Measurements from ENCODE around the gene OPRL1.
A peak's percentile ranks its signal among the peaks of the same experiment; 100 is the strongest.

OPRL1 gene

DNA sequence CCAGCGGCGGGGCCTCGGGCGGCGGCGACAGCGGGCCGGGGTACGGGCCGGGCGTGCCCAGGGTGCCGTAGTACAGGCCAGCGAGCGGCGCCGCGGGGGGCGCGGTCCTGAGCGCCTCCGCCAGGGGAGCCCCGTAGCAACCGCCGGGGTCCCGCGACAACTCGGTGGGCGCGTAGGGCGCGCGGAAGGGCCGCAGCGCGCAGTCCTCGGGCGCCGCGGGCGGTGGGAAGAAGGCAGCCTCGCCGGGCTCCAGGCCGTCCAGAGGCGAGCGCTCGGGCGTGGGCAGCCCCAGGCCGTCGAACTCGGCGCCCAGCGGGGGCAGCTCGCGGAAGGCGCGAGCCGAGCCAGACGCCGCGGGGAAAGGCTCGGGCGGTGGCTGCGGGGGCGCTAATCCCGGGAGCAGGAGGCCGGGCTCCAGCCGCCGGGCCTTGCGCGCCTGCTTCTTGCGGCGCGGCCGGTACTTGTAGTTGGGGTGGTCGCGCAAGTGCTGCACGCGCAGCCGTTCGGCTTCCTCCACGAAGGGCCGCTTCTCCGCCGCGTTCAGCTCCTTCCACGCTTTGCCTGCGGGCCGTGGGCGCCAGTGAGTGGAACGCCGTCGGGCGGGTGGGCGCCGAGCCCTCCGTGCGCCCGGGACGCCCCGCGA is 31.4 kb upstream of the OPRL1 start:
- no peak for DNase-seq (ENCODE audit: insufficient read length, low spot score)

DNA sequence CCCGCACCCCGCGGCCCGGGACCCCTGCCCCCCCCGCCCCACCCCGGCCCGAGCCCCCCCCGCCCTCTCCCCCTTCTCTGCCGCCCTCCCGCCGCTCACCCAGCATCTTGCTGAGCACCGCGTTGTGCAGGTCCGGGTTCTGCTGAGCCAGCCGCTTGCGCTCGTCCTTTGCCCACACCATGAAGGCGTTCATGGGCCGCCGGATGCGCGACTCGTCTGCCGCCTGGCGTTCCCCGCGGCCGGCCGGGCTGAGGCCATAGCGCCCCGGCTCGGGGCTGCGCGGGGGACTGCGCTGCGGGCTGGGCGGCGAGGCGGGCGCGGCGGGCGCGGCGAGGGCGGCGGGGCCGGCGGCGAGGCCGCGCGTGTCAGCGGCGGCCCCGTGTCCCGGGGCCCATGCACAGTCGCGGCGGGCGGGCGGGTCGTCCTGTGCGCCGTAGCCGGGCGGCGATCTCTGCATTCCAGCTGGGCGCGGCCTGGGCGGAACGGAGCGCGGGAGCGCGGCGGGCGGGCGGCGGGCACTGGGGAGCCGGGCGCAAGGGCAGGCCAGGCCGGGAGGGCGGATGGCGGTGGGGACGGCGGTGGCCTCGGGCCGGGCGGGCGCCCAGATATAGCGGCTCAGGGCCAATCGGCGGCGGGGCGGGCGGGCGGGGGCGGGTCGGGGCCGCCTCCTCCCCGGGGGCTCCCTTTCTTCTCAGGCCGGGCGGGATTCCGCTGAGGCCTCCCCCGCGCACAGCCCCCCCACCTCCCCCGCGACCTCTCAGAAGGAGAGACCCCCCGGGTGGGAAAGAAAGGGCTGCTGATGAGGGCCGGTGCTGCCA is 30.6 kb upstream of the OPRL1 start, which contains the start of gene SOX18:
SOX18 (minus strand) TSS at position 580 of the 818 bp plus-strand sequence; CDS start at position 457, 123 bp downstream.
- TF ChIP-seq POLR2A (IDR thresholded peaks at IDR 0.05; ENCODE audit: low read depth, low read length): peak; percentile 39
- DNase-seq (ENCODE audit: insufficient read length, low spot score) (no peak), FAIRE-seq (no peak)

More for the DNA sequence above, 31.4 kb upstream of the OPRL1 start:
- no peak for FAIRE-seq
- no peak for TF ChIP-seq POLR2A (IDR thresholded peaks at IDR 0.05; ENCODE audit: low read depth, low read length)

DNA sequence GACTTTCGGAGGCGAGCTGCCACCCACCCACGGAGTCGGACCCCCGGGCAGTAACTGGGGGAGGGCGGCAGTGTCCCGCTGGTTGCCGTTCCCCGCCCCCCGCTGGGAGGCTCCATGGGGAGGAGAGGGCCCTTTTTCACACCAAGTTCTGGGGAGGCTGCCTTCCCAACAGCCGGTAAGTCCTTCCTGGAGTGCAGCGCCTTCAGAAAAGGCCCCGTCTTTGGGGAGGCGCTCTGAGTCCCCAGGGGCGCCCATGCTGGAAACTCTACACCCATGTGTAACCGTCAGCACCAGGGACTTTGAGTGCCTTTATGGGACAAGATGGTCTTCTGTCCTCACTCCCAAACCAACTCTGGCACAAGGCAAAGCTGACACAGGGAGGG is 30.0 kb upstream of the OPRL1 start:
- FAIRE-seq (no peak), DNase-seq (ENCODE audit: insufficient read length, low spot score) (no peak)

DNA sequence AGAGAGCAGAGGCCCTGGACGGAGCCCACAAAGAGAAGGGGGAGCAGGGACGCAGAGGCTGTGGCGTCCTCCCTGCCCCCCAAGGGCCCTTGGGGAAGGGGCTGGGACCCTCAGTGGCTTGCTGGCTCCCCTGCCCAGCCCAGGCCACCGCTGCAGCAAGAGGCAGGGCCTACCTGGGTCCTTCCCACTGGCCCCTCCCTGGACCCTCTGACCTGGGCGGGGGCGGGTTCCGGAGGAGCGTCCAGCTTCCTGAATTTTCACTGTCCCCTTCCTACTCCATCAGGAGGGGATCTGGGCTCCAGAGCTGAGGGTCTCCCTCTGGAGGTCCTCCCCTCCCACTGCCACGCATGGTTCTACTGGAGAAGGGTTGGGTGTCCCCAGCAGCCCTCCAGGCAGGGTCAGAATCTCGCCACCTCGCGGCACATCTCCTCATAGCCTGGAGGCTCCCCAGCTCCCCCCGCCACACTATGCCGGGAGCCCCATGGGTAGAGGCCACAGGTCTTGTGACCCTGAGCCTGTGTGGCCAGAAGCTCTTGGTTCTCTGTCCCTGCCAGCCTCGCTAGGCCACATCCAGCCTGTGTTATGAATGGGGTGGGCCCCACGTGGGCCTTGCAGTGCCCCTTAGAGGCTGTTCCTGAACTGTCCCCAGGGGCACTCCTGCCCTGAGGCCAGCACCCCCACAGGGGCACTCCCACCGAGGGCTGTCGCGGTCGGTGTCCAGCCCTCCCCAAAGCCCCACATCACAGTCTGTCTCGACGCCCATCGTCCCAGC is 29.4 kb upstream of the OPRL1 start:
- FAIRE-seq: no peak
- TF ChIP-seq POLR2A (IDR thresholded peaks at IDR 0.05; ENCODE audit: low read depth, low read length): no peak
- no peak for DNase-seq (ENCODE audit: insufficient read length, low spot score)

More for the DNA sequence above, 30.0 kb upstream of the OPRL1 start:
- no peak for TF ChIP-seq POLR2A (IDR thresholded peaks at IDR 0.05; ENCODE audit: low read depth, low read length)

DNA sequence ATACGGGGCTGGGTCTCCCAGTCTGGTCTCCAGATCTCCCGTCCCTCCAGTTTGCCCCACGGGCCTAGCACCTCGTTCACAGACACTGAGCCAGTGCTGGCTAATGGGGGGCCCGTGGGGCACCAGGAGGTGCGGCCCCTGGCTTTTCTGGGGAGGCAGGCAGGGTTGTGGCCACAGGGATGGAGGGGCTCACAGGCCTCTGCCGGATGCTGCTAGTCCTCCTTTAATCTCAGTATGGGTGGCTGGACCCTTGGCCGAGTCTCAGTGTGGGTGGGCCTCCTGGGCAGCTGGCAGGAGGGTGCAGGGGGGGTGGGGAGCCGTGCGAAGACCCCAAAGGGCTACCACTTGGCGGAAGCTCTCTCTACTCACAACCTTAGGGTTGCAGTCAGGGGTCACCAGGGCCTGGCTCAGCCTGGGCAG is 28.8 kb upstream of the OPRL1 start:
- no peak for TF ChIP-seq POLR2A (IDR thresholded peaks at IDR 0.05; ENCODE audit: low read depth, low read length)
- FAIRE-seq: no peak

DNA sequence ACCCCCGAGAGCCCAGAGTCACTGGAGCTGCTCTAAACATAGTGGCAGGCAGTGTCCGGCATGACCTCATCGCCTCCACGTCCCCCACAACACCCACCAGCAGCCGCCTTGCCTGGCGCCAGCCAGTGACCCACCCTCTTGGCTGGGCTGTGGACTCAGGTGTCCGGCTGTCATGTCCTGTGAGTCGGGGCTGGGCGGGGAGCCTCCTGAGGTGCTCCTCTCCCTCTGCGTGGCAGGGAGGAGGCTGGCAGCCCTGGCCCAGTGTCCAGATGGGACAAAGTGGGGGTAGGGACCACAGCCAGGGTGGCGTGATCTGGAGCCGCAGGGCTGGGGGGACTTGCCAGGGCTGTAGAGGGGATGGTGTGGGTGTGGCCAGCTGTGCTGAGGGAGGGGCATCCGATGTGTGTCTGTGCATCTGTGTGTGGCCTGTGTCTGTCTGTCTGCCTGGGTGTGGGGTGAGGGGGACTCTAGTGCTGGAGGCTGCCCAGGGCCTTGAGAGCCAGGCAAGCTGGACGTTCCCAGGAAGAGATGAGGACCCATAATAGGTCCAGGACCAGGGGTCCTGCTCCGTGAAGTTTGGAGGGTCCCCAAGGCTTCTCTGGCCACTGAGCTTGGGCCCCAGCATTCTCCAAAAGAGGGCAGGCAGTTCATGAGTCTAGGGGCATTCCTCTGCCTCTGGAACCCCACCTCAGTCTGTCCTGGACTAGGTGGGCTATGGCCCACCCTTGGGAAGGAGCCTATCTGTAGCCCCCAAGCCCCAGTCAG is 28.1 kb upstream of the OPRL1 start:
- FAIRE-seq: no peak
- no peak for DNase-seq (ENCODE audit: insufficient read length, low spot score)
- no peak for TF ChIP-seq POLR2A (IDR thresholded peaks at IDR 0.05; ENCODE audit: low read depth, low read length)

More for the DNA sequence above, 28.8 kb upstream of the OPRL1 start:
- DNase-seq (ENCODE audit: insufficient read length, low spot score): no peak

DNA sequence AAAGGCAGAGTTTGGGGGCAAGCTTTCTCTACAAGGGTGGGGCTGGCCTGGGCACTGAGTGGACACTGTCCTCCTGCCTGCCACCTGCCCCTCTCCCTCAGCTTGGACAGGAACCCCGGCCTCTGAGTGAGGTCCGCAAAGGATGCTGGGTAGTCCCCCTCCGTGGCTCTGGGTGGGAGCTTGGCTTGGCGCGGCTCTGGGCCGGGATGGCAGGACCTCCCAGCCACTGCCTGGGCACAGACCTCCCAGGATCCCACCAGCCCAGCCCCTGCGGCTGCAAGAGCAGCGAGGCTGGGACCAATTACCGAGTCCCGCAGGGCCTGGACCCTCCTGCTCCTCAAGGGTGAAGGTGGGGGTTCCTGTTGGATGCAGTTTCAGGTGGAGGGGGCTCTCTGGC is 27.6 kb upstream of the OPRL1 start:
- DNase-seq (ENCODE audit: insufficient read length, low spot score) (no peak), FAIRE-seq (no peak)
- no peak for TF ChIP-seq POLR2A (IDR thresholded peaks at IDR 0.05; ENCODE audit: low read depth, low read length)

DNA sequence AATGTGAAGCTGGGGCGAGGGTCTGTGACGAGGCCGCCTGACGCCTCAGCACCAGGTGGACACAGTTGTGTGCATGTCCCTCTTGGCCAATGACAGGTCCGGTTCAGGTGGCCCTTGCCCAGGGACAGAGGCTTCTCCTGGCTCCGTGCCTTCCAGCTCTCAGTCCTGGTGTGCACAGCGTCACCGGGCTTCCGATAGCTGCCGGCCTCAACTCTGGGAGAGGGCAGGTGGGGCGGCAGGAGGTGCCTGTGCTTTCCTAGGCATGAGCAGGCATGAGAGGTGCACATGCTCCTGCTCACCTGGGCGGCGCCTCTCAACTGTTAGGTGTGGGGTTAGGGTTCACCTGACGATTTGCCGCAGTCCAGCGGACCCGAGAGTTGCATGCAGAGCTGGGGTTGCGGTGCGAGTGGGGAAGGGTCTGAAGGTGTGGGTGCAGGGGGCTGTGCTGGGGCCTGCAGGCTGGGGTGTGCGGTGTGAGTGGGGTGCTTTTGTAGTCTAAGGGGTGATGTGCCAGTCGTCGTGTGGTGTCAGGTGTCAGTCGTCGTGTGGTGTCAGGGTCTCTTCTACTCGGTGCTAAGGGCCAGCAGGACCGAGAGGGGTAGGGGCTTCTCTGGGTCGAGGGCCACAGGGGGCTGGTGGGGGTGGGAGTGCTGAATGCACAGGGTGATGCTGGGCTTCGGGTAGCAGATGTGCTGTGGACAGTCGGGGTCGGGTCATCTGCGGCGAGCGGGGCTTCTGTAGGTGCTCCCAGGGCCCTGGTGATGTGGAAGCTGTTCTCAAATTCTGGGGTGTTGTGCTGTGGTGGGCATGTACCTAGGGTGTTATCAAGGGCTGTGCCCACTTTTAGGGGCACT is 26.7 kb upstream of the OPRL1 start:
- TF ChIP-seq POLR2A (IDR thresholded peaks at IDR 0.05; ENCODE audit: low read depth, low read length): no peak
- no peak for FAIRE-seq
- no peak for DNase-seq (ENCODE audit: insufficient read length, low spot score)

DNA sequence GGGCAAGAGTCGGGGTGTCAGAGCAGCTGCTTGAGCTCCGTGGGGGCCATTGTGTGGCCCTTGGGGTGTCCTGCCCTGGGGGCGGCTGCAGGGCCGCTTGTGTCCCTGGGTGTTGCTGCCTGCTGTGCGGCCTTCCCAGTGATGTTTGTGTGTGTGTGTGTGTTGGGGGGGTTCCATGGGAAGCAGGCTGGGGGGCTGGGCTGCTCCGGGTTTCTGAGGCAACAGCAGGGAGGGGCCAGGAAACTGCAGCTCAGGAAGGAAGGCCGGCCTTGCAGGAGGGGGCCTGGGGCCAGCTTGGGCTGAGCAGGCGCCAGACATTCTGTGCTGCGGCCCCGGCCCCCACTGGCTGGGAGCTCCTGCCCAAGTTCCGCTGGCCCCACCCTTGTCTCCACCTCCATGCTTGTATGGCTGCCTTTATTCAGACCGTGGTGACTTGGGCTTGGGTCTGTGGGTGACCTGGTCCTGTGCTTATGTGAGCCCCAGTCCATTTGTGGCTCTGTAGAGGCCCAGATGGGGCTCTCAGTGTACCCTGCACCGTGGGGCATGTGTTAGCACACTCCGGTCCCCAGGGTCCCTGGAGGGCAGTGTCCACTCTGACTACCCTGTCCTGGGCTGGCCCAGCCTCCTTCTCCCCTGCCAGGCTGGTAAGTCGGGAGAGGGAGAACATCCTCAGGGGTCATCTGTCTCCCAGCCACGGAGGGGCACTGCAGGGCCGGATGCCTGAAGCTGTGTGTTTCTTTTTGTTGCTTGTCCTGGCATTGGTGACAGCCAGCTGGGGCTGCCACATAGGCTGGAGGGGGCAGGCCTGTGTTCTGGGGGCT is 25.8 kb upstream of the OPRL1 start:
- no peak for FAIRE-seq
- DNase-seq (ENCODE audit: insufficient read length, low spot score): no peak
- no peak for TF ChIP-seq POLR2A (IDR thresholded peaks at IDR 0.05; ENCODE audit: low read depth, low read length)

DNA sequence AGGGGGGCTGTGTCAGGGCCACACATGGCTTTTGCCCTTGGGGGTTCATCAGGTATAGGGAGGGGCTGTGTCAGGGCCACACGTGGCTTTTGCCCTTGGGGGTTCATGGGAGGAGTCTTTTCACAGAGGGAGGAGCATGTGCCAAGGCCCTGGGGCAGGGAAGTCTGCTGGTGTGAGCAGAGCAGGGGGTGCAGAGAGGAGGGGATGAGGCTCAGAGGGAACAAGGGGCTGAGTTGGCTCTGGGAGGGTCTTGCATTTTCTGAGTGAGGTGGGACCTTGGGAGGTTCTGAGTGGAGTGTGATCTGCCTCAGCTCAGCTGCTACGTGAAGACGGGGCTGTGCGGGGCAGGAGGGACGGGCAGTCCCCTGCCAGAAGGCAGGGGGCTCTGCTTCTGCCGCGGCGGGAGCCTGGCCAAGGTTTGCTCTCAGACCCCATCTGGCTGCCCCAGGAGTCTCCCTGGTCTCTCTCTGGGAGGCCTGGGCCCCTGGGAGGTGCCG is 24.4 kb upstream of the OPRL1 start:
- no peak for TF ChIP-seq POLR2A (IDR thresholded peaks at IDR 0.05; ENCODE audit: low read depth, low read length)
- FAIRE-seq: no peak
- no peak for DNase-seq (ENCODE audit: insufficient read length, low spot score)

DNA sequence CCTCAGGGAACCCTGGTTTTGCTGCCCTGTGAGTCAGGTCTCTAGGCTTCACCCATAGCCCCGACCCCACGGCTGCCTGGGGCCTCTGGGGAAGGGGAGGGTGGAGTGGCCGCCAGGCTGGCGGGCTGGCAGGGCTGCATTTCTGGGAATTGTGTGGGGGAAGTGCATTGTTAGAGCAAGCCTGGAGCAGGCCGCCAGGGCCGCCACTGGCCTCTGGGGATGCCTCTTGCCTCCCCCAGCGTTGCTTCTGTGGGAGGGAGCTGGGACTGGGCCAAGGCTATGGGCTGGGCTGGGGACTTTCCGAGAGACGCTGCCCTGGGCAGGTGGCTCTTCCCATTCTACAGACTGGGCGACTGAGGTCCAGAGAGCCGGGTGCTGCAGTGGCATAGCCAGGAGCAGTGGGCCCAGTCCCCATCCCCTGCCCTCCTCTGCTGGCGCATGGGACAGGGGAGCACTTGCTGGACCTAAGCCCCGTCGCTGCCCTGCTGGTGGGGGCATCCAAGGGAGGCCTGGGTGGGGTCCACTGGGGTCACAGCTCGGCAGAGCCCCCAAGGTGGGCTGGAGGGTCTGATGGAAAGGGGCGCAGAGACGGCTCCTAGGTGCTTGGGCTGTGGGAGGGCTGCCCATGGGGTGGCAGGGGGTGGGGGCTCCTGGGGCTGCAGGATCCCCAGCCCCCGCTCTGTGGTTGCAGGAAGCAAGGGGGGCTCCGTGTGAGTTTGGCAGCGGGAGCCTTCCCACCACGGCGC is 23.8 kb upstream of the OPRL1 start:
- DNase-seq (ENCODE audit: insufficient read length, low spot score) (no peak), FAIRE-seq (no peak)
- TF ChIP-seq POLR2A (IDR thresholded peaks at IDR 0.05; ENCODE audit: low read depth, low read length): no peak

Measured in H54 (cell line).